ENCODE measurements around the gene OPTC. TPM values are rescaled to one million over a fixed set of nuclear protein-coding genes. Genes with fewer than 3 reads are reported as not detected.

Gene OPTC
- total and polyA plus RNA-seq, 8 donors, result not detected

GRCh38 chr1:203518541-203518940 lies 24.6 kb downstream of the OPTC start:
- 93 to 96% methylated on average over 7 of the region's 7 CpGs for WGBS, 2 donors
- intact Hi-C loops (cut with DNase I), result no loop called here
- no peaks in the 10 kb centered on the region for H3K36me3 ChIP-seq
- H3K4me3 ChIP-seq, result no peak overlapping the region
- H3K27me3 ChIP-seq, result no peaks in the 10 kb centered on the region
- ATAC-seq, result no peak
- no peak for FAIRE-seq
- H3K9me3 ChIP-seq, result no peaks in the 10 kb centered on the region
- no peak for DNase-seq
- no peak for TF ChIP-seq CTCF (IDR thresholded peaks at IDR 0.05)
- peaks cover 11 to 32% (median 15%) of the 10 kb centered on the region in 3 donors for H3K4me1 ChIP-seq
- no peak overlapping the region for H3K27ac ChIP-seq

- FAIRE-seq, result no peak
- no peaks in the 10 kb centered on the region for H3K9me3 ChIP-seq
- no peaks in the 10 kb centered on the region for H3K27me3 ChIP-seq
- no peaks in the 10 kb centered on the region for H3K36me3 ChIP-seq
- no peak overlapping the region for H3K4me3 ChIP-seq
- WGBS, 2 donors, result 77 to 80% methylated on average over 10 of the region's 10 CpGs
- H3K27ac ChIP-seq, result peak overlapping the region in 1 of 4 donors; percentile 11
- no peak for TF ChIP-seq CTCF (IDR thresholded peaks at IDR 0.05)
- ATAC-seq, result peak; percentile 91 to 97 (median 93)
- DNase-seq, result peak in 5 of 6 donors; percentile 75 to 91 (median 88)
- intact Hi-C loops (cut with DNase I), result no loop called here
- peaks cover 11 to 32% (median 15%) of the 10 kb centered on the region in 3 donors for H3K4me1 ChIP-seq
Measured at GRCh38 chr1:203519053-203519840, 25.3 kb downstream of the OPTC start.

DNA sequence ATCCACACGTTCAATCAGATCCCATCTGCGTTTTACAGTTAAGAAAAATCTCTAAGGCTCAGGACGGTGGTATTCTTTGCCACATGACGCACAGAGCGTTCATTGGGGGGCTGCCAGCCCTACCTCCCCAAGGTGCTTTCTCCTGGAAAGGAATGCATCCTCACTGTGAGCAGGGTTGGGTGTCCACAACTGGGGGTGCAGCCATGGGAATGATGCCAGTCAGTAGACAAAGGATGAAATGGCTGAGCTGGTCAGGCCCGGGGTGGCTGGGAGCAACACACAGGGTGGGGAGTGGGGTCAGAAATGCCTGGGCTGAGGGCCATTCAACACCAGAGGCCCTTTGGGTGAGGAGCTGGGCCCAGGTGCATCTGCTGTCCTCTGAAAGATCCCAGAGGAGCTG lies 25.9 kb downstream of the OPTC start:
- ATAC-seq, result no peak
- Histone ChIP-seq H3K4me3 (no peak overlapping the region), H3K27ac (peak overlapping the region in 1 of 4 donors; percentile 11), H3K36me3 (no peaks in the 10 kb centered on the region), H3K9me3 (no peaks in the 10 kb centered on the region), H3K27me3 (no peaks in the 10 kb centered on the region), H3K4me1 (peaks cover 11 to 32% (median 15%) of the 10 kb centered on the region in 3 donors)
- WGBS, 2 donors, result 96% methylated on average over 6 of the region's 6 CpGs
- no peak for TF ChIP-seq CTCF (IDR thresholded peaks at IDR 0.05)
- intact Hi-C loops (cut with DNase I), result no loop called here
- no peak for FAIRE-seq
- DNase-seq, result peak in 1 of 6 donors; percentile 57

- FAIRE-seq, result no peak
- WGBS, 2 donors, result 91 to 92% methylated on average over 5 of the region's 5 CpGs
Measured at GRCh38 chr1:203520315-203520714, 26.4 kb downstream of the OPTC start.

More at GRCh38 chr1:203520315-203520714, 26.4 kb downstream of the OPTC start:
- intact Hi-C loops (cut with DNase I), result no loop called here
- no peak for ATAC-seq
- Histone ChIP-seq H3K9me3 (no peaks in the 10 kb centered on the region), H3K36me3 (no peaks in the 10 kb centered on the region), H3K4me1 (peaks cover 11 to 32% (median 15%) of the 10 kb centered on the region in 3 donors), H3K27me3 (no peaks in the 10 kb centered on the region), H3K4me3 (no peak overlapping the region), H3K27ac (no peak overlapping the region)
- no peak for TF ChIP-seq CTCF (IDR thresholded peaks at IDR 0.05)
- DNase-seq, result no peak
